ENCODE measurements around the gene EVA1B. TPM values are rescaled to one million over a fixed set of nuclear protein-coding genes. Genes with fewer than 3 reads are reported as not detected.

The EVA1B gene
- total RNA-seq, 1 experiment from 2014 or later: 5.5 TPM

DNA sequence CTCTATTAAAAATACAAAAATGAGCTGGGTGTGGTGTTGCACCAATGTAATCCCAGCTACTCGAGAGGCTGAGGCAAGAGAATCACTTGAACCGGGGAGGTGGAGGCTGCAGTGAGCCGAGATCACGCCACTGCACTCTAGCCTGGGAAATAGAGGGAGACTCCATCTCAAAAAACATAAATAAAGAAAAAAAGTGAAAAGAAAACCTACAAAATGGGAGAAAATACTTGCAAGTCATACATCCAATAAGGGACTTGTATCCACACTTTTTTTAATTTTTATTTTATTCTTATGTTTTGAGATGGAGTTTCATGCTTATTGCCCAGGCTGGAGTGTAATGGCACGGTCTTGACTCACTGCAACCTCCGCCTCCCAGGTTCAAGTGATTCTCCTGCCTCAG is 46.8 kb downstream of the EVA1B start:
- peaks cover 9 to 31% (median 30%) of the 10 kb centered on the region in 3 experiments; a peak in 6 of 7 replicates for H3K36me3 Mint-ChIP-seq (ENCODE audit: insufficient read depth in 1 of 3, low read depth in 3 of 3)
- H2BK15ac ChIP-seq (ENCODE audit: low read depth, low read length): no peak overlapping the region
- H3K27ac ChIP-seq (ENCODE audit: insufficient read length, low read depth, low read length): no peak overlapping the region
- H2BK120ac ChIP-seq (ENCODE audit: low read depth, low read length, poor library complexity, severe bottlenecking): no peak overlapping the region
- H3K27me3 ChIP-seq (ENCODE audit: insufficient read depth, low read length): no peaks in the 10 kb centered on the region
- no peak overlapping the region for H3K18ac ChIP-seq (ENCODE audit: insufficient read length, low read depth, low read length)
- peaks cover 2% of the 10 kb centered on the region; the same call in 1 of the 2 replicates for H3K79me2 ChIP-seq (ENCODE audit: insufficient read depth, low read length)
- no peak overlapping the region for H2BK20ac ChIP-seq (ENCODE audit: low read depth, low read length, poor library complexity, severe bottlenecking)
- H3K4me2 ChIP-seq (ENCODE audit: insufficient read depth, insufficient read length, low read length): no peak overlapping the region
- no peak overlapping the region for H3K14ac ChIP-seq (ENCODE audit: insufficient read depth, low read length)
- H3K56ac ChIP-seq (ENCODE audit: insufficient read length, low read depth, low read length): no peak overlapping the region
- H2AK5ac ChIP-seq (ENCODE audit: insufficient read length, low read length): no peak overlapping the region
- H2BK12ac ChIP-seq (ENCODE audit: insufficient read length, low read depth, low read length): no peak overlapping the region
- H3K4ac ChIP-seq (ENCODE audit: low read depth, low read length): no peak overlapping the region
- H3T11ph ChIP-seq (ENCODE audit: low read length): no peak overlapping the region
- H3K9me3 Mint-ChIP-seq: no peaks in the 10 kb centered on the region
- no peaks in the 10 kb centered on the region for H3K23me2 ChIP-seq (ENCODE audit: insufficient read length, low read depth, low read length, poor library complexity, severe bottlenecking)
- H3K23ac ChIP-seq (ENCODE audit: insufficient read length, low read depth, low read length): no peak overlapping the region
- H3K4me1 ChIP-seq (ENCODE audit: insufficient read depth, low read length): no peaks in the 10 kb centered on the region
- DNase-seq: no peak
- H4K91ac ChIP-seq (ENCODE audit: insufficient read length, low read depth, low read length): no peak overlapping the region
- no peak overlapping the region for H3K4me3 Mint-ChIP-seq
- no peak overlapping the region for H4K8ac ChIP-seq (replicated peaks; ENCODE audit: insufficient read length, low read depth, low read length)
- peaks cover 14% of the 10 kb centered on the region for H3K79me1 ChIP-seq (ENCODE audit: insufficient read depth, low read depth, low read length, poor library complexity, severe bottlenecking)
- no peaks in the 10 kb centered on the region for H4K20me1 ChIP-seq (ENCODE audit: control insufficient read depth, insufficient read depth, insufficient read length)
- no peaks in the 10 kb centered on the region for H3K27me3 Mint-ChIP-seq (ENCODE audit: low read depth)
- H3K4me1 Mint-ChIP-seq: no peaks in the 10 kb centered on the region
- H2BK5ac ChIP-seq (ENCODE audit: insufficient read length, low read length): no peak overlapping the region
- H2AFZ ChIP-seq (ENCODE audit: low read length): no peak overlapping the region
- no CpG with 5 or more reads among the region's 6 CpGs for WGBS (ENCODE audit: extremely low coverage, insufficient read length, low lambda C conversion rate)
- no peak overlapping the region for H4K5ac ChIP-seq (ENCODE audit: insufficient read length, low read depth, low read length)
- no peaks in the 10 kb centered on the region for H3K9me3 ChIP-seq (ENCODE audit: control insufficient read depth, low read depth, low read length)
- no peak overlapping the region for H3K9ac ChIP-seq (ENCODE audit: extremely low read depth, insufficient read length, low read length)
- TF ChIP-seq, protein P1, sequence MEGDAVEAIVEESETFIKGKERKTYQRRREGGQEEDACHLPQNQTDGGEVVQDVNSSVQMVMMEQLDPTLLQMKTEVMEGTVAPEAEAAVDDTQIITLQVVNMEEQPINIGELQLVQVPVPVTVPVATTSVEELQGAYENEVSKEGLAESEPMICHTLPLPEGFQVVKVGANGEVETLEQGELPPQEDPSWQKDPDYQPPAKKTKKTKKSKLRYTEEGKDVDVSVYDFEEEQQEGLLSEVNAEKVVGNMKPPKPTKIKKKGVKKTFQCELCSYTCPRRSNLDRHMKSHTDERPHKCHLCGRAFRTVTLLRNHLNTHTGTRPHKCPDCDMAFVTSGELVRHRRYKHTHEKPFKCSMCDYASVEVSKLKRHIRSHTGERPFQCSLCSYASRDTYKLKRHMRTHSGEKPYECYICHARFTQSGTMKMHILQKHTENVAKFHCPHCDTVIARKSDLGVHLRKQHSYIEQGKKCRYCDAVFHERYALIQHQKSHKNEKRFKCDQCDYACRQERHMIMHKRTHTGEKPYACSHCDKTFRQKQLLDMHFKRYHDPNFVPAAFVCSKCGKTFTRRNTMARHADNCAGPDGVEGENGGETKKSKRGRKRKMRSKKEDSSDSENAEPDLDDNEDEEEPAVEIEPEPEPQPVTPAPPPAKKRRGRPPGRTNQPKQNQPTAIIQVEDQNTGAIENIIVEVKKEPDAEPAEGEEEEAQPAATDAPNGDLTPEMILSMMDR (conservative IDR thresholded peaks at IDR 0.05): no peak
- no peak overlapping the region for H3K27ac Mint-ChIP-seq

Data from H9 (cell line).